DND-41 (cell line): ENCODE data around the gene SHROOM3.

Source experiments
- ATAC-seq: fragments of 200-7000 bp; cut with Tn5 transposase; 3 replicates; pipeline ENCODE4 v1.9.1; 2021; ENCODE audit warnings: low read depth; ENCODE audit not compliant: insufficient read depth
- DNase-seq: peaks from one replicate; pipeline ENCODE4 v3.0.0-alpha.2; 2020
- H2AFZ ChIP-seq: 2 replicates; pipeline ENCODE4 v1.6.0; 2012; ENCODE audit warnings: low read depth, low read length
- H3K27ac ChIP-seq: 2 replicates; pipeline ENCODE4 v1.5.1; 2012; ENCODE audit warnings: low read length, inconsistent platforms
- H3K27me3 ChIP-seq: fragments of 200-600 bp; sonication (generic); 2 replicates; pipeline ENCODE4 v1.6.0; 2012; ENCODE audit warnings: low read length, mild to moderate bottlenecking, inconsistent platforms; ENCODE audit not compliant: insufficient read depth, poor library complexity
- H3K36me3 ChIP-seq: 2 replicates; pipeline ENCODE4 v1.5.1; 2012; ENCODE audit warnings: low read length, inconsistent platforms; ENCODE audit not compliant: insufficient read depth
- H3K4me1 ChIP-seq: 2 replicates; pipeline ENCODE4 v1.5.1; 2012; ENCODE audit warnings: mild to moderate bottlenecking, low read length; ENCODE audit not compliant: insufficient read depth
- H3K4me2 ChIP-seq: 2 replicates; pipeline ENCODE4 v1.6.0; 2012; ENCODE audit warnings: mild to moderate bottlenecking, moderate library complexity, low read length, inconsistent platforms; ENCODE audit not compliant: insufficient read depth
- H3K4me3 ChIP-seq, 2 experiments: fragments of 200-600 bp in 1 of 2; shearing (Covaris generic) in 1 of 2; 2 replicates each; pipeline ENCODE4 v1.5.1; 2012 to 2016; ENCODE audit warnings: inconsistent platforms in 2 of 2, low read length in 2 of 2, mild to moderate bottlenecking in 2 of 2, low read depth in 1 of 2, moderate library complexity in 1 of 2
- H3K79me2 ChIP-seq: 2 replicates; pipeline ENCODE4 v1.6.0; 2012; ENCODE audit warnings: low read length, inconsistent platforms; ENCODE audit not compliant: insufficient read depth
- H3K9ac ChIP-seq: 2 replicates; pipeline ENCODE4 v1.6.0; 2012; ENCODE audit warnings: low read depth, mild to moderate bottlenecking, inconsistent platforms, low read length, moderate library complexity
- H3K9me3 ChIP-seq: 2 replicates; pipeline ENCODE4 v1.5.1; 2012; ENCODE audit warnings: low read length, moderate library complexity, mild to moderate bottlenecking, inconsistent platforms; ENCODE audit not compliant: insufficient read depth, severe bottlenecking
- H4K20me1 ChIP-seq: 2 replicates; pipeline ENCODE4 v1.6.0; 2012; ENCODE audit warnings: low read length; ENCODE audit not compliant: insufficient read depth
- CTCF ChIP-seq: IDR thresholded peaks from 2 replicates; pipeline ENCODE4 v1.5.1; 2012; ENCODE audit warnings: borderline replicate concordance, low read length, moderate library complexity, mild to moderate bottlenecking; ENCODE audit not compliant: poor library complexity, severe bottlenecking; ENCODE audit errors: extremely low read depth
- EZH2 ChIP-seq: IDR thresholded peaks from 3 replicates; pipeline ENCODE4 v1.6.1; 2012; ENCODE audit warnings: borderline replicate concordance, low read depth, mild to moderate bottlenecking, moderate library complexity, low read length, inconsistent platforms; ENCODE audit not compliant: severe bottlenecking

Gene SHROOM3

DNA sequence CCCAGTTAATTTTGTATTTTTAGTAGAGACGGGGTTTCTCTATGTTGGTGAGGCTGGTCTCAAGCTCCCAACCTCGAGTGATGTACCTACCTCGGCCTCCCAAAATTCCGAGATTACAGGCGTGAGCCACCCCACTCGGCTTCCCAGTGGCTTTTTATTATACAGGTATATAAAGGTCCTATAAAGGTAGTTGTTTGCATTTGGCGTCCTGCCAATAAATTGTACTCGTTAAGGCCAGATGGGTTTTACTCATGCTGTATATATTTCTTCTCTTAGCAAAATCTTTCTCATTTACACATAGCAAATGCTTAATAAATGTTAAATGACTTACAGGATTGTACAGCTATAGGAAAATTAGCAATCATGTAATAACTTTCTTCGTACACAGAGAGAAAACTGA is 6.9 kb downstream of the SHROOM3 start:
- Histone ChIP-seq H3K4me1 (no peaks in the 10 kb centered on the region), H3K27me3 (no peaks in the 10 kb centered on the region), H3K79me2 (no peaks in the 10 kb centered on the region), H4K20me1 (no peaks in the 10 kb centered on the region), H3K9me3 (no peaks in the 10 kb centered on the region), H3K9ac (no peak overlapping the region), H3K27ac (no peak overlapping the region), H3K36me3 (no peaks in the 10 kb centered on the region), H3K4me2 (no peak overlapping the region), H2AFZ (no peak overlapping the region), H3K4me3 (no peak overlapping the region)
- DNase-seq (no peak), ATAC-seq (no peak)
- TF ChIP-seq CTCF (no peak), EZH2 (no peak)

DNA sequence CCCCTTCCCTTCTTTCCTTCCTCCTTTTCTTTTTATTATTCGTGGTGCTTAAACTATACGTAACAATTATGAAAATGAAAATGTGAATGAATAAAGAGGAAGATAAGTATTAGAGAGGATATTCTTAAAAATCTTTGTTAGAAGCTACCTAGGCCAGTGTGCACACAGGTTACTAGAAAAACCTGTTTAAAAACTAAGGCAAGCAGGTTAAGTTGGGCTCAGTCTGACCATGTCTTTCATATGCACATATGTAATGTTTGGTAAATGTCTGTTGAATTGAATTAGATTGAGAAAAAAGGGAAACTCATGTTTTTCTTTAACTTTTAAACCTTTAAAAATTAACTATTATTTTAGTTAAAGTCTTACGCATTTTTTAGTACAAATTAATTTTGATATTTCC is 7.8 kb downstream of the SHROOM3 start:
- H3K4me2 ChIP-seq = no peak overlapping the region
- ATAC-seq (no peak), DNase-seq (no peak)
- H3K9me3 ChIP-seq = no peaks in the 10 kb centered on the region
- no peaks in the 10 kb centered on the region for H3K36me3 ChIP-seq
- H3K79me2 ChIP-seq = no peaks in the 10 kb centered on the region
- no peaks in the 10 kb centered on the region for H3K4me1 ChIP-seq
- TF ChIP-seq EZH2 (no peak), CTCF (no peak)
- H3K9ac ChIP-seq = no peak overlapping the region
- H4K20me1 ChIP-seq = no peaks in the 10 kb centered on the region
- no peak overlapping the region for H3K27ac ChIP-seq
- no peak overlapping the region for H2AFZ ChIP-seq
- H3K4me3 ChIP-seq = no peak overlapping the region
- H3K27me3 ChIP-seq = no peaks in the 10 kb centered on the region

- Histone ChIP-seq H4K20me1 (no peaks in the 10 kb centered on the region), H3K27me3 (peaks cover 3% of the 10 kb centered on the region), H3K9ac (no peak overlapping the region), H3K9me3 (no peaks in the 10 kb centered on the region), H3K79me2 (no peaks in the 10 kb centered on the region), H2AFZ (no peak overlapping the region), H3K36me3 (no peaks in the 10 kb centered on the region), H3K4me1 (no peaks in the 10 kb centered on the region), H3K27ac (no peak overlapping the region), H3K4me3 (no peak overlapping the region), H3K4me2 (no peak overlapping the region)
- TF ChIP-seq EZH2 (no peak), CTCF (no peak)
- ATAC-seq (no peak), DNase-seq (no peak)
Measured at GRCh38 chr4:76443376-76443775, 8.3 kb downstream of the SHROOM3 start.

DNA sequence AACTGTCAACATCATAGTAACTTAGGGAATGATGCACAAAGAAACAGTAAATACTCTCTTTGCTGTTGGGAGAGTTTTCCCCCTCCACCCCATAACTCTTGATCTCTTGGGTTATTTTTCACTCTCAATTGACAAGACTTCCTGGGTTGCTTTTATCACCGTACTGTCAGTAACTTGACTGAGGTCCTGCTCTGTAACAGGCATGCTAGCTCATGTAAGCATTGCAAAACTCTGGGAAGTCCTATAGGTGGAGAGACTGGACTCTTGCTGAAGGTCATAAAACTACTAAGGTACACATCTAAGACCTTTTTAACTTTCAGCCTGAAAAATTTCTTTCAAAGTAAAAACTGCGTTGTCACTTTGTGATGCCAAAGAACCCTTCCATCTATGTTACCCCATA is 10.9 kb downstream of the SHROOM3 start:
- Histone ChIP-seq H3K4me3 (no peak overlapping the region), H2AFZ (no peak overlapping the region), H3K79me2 (no peaks in the 10 kb centered on the region), H3K9me3 (no peaks in the 10 kb centered on the region), H3K4me2 (no peak overlapping the region), H3K27me3 (peaks cover 3% of the 10 kb centered on the region), H4K20me1 (no peaks in the 10 kb centered on the region), H3K36me3 (no peaks in the 10 kb centered on the region), H3K27ac (no peak overlapping the region), H3K9ac (no peak overlapping the region), H3K4me1 (no peaks in the 10 kb centered on the region)
- TF ChIP-seq EZH2 (no peak), CTCF (no peak)
- ATAC-seq = no peak
- DNase-seq = no peak
